Measurements from ENCODE around the gene CHD8.
"Not testable (repeated sequence)": the region's sequence is repeated elsewhere in the genome, so short reads cannot be mapped to it uniquely, and the experiment has no call there.

The CHD8 gene

DNA sequence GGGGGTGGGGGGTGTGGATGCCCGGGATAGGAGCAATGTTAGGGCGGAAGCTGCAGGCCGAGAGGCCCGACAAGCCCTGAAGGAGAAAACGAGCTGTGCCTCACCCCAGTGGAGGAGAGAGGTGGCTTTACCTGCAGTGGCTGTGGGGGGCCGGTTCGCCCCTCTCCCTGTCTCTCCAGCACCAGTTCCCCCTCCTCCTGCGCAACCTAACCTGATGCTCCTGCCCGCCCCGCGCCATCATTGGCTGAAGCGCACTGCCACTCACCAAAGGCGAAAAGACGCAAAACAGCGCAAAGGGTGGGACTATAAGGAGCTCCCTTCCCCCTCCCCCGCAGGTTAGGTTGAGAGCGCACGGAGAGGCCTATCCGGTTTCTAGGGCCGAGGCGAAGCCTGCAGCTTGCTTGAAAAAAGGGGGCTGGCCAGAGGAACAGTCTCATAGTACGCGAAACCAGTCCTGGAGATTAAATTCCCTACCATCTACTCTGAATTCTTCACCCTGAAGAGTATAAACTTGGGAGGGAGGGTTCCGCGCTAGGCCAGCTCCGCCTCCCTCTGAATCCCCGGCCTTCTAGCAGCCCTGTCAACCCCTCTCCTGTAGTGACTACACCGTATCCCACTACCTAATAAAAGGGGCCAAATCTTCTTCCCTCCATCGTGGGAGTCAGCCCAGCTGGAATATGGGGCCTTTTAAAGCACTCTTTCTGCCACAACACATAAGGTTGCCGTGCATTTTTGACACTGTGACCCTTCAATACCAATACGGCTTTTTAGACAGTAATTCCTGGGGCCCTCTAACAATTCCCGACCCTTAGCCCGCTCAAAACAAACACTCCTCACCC is 18.6 kb downstream of the CHD8 start:
- DNase-seq = peak; percentile 99

DNA sequence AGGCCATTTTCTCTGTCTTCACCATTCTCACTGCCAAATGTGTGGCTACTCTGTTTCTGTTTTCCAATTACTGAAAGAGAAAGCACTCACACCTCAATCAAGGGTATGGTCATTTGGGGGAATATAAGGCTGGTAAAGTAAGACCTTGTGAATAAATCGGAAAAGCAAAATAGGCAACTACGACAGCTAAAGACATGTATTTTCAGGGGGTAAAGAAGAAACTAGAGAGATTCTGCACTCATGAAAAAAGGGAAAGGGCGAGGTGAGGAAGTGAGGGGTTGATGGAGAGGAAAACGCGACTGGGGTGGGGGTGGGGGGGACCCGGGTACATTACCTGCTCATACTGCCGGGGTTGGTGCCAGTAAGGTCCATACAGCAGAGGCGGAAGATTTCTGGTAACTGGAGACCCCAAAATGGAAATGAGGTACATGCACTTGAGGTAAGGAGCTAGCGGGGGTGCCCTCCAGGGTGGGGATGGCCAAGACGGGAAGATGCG is 19.3 kb downstream of the CHD8 start:
- DNase-seq = no peak

DNA sequence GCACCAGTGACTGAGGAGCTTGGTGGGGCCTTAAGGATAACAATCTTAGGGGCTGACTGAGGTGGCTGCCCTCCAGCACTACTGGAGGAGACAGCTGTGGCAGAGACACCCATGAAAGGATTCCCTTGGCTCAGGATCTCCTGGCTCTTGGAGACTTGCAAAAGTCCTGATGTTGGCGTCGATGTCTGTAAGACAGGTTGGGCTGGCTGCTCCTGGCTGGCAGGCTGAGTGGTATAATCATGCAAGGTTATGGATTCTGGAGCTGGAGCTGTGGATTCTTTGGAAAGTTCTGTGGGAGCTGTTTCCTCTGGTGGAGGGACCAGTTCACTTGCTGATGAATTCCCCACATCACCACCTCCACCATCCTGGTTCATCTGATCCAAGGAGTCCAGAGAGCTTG is 24.8 kb downstream of the CHD8 start:
- no peak for DNase-seq

DNA sequence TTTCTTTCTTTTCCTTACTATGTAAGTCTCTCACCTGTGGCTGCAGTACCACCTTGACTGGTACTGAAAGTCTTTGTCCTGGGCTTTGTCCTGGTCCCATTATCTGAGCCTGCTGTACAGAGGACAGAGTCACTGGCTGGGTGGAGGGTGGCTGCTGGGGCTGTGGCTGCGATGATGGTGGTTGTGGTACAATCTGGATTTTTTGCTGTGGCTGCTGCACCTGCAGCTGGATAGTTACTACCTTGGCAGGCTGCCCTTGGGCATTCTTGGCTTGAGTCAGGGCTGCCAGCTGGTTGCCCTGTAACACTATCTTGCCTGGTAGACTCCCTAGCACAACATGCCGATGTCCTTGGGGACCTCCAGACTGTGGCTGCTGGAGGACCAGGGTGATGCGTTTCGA is 27.0 kb downstream of the CHD8 start:
- no peak for DNase-seq

DNA sequence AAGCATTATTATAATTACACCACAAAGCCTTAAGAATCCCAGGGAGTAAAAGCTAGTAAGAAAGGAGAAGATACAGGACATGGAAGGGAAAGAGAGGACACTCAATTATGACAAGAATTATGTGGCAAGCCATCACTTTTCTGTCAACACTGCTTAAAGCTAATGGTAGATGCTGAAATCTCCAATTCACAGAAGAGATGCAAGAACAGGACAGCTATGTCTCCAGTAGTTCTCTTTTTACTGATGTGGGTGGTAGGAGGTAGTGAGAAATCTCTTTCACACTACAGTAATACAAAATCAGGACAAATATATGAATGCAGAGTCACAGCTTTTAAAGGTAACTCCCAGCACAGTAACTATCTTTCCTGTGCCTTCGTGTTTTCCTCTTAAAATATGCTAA is 29.2 kb downstream of the CHD8 start:
- no peak for DNase-seq

DNA sequence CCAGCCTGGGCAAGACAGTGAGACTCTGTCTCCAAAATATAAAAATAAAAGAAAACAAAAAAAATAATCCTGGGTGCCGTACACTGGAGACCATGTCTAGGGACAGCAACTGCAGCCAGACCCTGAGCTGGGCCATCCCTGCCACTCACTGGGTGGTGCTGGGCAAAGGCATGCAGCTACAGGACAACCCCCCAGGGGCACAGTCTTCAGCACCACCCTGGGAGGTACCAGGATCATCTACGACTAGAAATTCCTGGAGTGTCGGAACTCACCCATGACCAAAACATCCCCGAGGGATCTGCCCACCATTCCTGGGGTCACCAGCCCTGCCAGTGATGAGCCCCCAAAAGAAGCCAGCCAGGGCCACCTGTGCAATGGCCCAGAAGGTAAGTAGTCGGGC is 36.4 kb downstream of the CHD8 start:
- DNase-seq = no peak

DNA sequence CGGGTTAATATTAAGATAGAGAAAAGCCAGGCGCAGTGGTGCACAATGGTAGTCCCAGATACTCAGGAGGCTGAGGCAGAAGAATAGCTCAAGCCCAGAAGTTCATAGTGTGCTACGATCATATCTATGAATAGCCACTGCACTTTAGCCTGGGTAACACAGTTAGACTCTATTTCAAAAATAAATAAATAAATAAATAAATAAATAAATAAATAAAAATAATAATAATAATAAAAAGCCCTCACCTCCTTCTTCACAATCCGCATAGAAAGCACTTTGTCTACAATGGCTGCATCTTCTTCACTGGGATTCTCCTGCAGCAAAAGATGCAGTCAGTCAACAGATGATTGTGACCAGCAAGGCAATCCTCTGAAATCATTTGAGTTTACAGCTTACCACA is 40.6 kb downstream of the CHD8 start:
- DNase-seq = no peak

DNA sequence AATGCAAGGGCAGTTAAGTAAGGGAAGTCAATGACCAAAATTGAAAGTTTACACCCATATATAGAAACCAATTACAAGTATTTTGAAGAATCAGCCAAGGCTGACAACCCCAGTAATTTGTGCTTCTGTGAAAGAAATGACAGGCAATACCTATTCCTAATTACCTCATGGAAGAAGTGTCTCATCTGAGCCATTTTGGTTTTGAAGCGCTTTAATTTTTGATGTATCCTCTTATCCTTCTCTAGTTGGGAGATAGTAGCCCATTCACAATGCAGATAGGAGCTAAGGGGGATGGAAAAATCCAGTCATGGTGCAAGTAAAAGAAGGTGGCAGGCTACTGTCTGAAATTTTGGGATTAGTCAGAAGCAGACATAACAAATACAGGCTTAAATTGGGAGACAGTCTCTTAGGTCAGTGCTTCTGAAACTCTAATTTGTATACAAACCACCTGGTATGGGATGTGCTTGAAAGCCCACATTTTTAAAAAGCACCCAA is 41.7 kb downstream of the CHD8 start:
- no peak for DNase-seq

DNA sequence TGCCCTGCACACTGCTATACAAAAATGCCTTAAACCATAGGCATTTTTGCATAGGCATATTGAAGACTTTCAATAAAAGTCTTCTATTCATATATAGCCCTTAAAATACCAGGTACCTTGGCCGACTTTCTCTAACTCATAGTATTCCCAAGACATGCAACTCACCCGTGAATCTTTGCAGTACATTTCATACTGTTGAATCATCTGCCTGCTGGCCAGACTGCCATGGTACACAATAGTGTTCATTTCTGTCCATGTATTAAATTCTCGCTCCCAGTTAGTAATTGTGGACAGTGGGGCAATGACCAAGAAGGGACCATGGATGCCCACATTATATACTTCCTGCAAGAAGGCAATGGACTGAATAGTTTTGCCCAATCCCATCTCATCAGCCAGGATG is 47.8 kb downstream of the CHD8 start:
- no peak for DNase-seq

DNA sequence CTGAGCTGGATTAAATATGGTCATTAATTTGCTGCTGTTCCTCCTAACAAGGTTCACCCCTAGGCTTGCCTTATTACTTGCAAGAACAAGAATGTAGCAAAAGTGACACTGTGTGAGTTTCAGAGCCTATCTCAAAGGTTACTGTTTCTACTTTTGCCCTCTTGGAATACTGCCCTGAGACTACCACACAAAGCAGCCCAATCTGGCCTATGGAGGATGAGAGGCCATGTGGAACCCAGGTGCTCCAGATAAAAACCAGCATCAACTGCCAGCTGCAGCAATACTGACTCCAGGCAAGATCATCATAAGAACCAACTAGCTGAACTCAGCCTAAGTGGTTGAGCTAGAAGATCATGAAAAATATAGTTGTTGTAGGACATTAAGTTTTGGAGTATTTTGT is 49.7 kb downstream of the CHD8 start:
- no peak for DNase-seq

DNA sequence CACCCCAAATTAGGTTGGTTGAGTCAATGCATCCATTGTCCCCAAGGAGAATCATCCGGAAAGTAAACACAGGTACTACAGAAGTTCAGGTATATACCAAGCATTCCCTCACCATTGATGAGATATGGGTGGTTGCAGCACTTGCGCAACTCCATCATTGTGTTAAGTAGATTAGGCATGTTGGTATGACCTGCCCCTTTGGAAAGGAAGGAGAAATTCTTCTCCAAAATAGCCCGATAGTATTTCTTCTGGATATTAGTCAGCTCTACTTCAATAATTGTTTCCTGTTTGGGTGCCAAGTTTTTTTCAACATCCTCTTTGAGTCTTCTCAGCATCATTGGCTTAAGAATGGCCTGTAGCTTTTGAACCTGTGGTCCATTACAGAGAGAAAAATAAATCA is 50.8 kb downstream of the CHD8 start:
- DNase-seq = no peak

DNA sequence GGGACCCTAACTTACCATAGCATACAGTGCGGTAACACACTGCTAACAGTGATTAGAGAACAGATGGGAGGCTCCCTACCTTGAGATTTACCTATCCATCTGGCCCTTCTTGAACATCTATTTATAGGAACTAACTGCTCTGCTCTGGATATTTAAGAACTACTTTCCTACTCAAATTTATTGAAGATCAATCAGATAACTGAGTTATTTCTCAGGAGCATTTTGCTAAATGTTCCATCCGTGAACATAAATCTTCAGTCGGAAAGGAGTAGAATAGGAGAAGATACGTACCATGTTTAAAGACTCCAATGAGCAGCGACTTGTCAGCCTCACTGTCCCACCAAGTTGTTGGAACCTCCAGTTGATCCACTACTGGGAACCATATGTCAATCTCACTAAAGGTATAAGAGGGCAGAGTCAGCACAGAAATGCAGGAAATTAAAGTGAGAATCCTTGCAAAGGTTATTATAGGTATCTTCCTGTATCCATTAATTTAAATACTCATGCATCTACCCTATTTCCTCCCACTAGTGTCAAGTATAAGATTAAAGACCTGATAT is 56.5 kb downstream of the CHD8 start:
- DNase-seq = no peak

DNA sequence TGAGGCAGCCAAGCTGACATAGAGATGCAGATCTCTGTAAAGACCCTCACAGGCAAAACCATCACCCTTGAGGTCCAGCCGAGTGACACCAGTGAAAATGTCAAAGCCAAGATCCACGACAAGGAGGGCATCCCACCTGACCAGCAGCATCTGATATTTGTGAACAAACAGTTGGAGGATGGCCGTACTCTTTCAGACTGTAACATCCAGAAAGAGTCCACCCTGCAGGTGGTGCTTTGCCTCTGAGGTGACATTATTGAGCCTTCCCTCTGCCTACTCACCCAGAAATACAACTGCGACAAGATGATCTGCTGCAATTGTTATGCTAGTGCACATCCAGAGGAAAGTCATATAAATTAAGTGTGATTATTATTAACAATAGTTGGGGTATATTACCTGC is 57.0 kb downstream of the CHD8 start:
- no peak for DNase-seq

DNA sequence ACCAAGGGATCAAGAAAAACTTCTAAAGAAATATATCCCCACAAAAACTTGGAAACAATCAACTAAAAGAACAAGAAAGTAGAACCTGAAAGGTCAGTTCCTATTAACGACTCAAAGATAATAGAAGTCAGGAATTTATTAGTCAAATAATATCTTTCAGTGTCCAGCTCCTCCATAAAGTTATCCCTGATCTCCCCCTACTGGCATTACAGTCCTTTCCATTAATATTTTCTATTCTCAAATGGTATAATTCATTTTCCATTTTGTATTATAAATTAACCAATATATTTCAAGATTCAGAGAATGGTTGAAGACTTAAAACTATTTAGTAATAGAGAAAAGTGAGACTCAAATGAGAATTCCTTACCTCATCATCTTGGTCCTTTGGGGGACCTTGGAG is 60.5 kb downstream of the CHD8 start:
- no peak for DNase-seq

DNA sequence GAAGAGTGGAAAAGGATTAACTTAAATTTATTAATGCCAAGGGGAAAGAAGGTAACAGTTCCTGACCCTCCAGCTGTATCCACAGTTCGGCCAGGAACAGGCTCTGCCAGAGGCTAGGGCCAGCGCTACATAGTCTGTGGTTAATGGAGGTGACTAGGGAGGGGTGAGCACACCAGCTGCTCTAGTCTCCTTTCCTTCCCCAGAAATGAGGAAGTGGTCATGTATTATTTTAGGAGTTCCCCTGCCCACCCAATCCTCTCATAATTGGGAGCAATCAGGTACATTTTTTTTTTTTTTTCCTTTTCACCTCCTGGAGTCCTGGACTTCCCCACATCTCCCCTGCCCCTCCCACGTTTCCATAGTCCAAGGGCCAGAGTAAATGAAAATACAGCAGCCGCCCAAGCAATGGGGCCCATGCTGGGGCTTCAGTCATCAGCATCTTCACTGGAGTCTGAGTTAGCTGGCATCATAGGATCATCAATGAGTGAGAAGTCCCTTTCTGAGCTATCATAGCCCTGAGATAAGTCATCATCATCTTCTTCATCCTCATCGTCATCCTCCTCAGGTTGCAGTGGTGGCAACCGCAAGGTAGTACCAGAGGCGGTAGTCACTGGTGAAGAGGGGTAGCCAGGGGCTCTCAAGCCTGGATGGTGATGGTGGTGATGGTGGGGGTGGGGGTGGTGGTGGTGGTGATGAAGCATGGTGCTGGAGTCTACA is 70.6 kb downstream of the CHD8 start:
- DNase-seq = no peak

DNA sequence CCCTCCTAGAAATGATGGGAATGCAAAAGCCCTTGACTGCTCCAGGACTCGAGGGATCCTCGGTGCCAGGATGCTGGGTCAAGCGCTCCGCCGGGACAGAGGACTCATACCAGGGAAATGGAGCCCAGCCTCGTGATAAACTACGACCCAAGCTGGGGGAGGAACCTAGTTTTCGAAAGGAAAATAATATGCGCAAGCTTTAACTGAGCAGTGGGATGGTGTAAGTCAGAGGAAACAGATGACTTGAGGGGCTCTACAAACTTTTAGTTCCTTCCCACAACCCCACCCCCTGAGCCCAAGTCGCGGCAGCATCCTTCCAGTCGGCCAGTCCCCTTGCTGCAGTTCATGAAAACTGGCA is 71.5 kb downstream of the CHD8 start:
- no peak for DNase-seq

DNA sequence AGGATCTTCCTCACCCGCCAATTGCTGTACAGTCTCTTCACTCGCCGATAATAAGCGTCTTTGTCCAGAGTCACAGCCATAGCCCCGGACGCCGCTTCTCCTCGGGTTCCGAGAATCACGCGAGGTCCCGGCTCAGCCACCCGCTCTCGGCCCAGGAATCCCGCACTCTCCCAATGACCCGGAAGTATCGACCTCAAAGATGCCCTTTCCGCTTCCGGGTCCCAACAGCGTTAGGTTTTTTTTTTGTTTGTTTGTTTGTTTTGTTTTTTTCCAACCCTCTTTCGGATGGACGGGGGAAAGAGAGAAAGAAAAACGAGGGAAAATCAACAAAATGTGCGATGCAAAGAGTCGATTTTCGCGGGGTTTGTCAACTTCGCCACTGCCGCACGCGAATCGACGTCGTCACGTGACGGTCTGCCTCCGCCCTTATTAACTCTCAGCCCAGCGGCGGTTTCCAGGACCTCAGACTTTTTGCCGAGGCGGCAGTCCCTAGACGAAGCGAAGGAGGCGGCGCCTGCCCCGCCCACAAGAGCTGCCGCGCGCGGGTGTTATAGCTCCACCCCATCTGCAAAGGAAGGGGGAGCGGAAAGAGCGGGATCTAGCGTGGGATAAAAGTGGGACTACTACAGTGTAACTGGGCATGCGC is 72.0 kb downstream of the CHD8 start, which contains the start of gene SUPT16H:
Gene SUPT16H, minus strand, starts transcription at position 172 of the 646 bp plus-strand sequence. Its CDS starts 92 bp downstream, at position 80.
- peak; percentile 95 for DNase-seq

DNA sequence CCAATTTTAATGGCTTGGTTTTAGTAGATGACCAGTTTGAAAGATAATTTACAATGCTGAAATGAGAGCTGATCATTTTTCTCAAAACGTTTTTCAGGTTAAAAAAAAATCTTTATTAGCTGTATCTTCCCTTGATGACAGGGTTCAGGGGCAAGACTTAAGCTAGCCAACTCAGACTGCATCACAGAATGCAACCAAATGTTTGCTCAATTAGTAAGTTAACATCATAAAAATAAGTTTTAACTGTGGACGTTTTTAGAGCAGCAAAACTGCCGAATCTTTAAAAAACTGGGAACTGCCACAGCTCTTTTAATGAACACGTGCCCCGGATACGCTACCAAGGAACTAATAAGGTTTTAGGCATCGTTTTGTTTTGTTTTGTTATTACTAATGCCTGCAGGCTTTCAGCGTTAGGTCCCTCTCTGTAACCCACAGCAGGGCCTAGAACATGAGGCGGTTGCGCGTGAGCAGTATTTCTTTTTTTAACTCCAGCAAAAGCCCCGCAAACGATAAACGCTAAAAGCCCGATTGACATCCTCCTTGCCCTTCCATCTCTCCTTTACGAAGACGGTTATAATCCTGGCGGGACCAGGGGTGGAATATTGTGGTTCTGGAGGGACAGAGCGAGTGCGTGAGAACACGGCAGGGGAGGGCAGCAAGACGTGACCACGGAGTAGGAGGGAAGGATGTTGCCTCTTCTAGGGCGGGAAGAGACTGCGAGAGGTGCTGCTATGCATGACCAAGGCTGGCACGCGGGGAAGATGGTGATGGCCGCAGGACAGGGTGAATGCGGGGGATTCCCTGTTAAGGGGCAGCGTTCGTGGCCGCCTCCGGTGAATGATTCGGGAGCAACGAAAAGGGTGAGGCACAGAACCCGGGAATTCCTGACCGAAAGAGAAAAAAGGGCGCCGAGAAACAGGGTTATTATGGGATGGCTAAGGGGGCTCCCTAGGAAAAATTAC is 72.8 kb downstream of the CHD8 start:
- peak; percentile 45 for DNase-seq

DNA sequence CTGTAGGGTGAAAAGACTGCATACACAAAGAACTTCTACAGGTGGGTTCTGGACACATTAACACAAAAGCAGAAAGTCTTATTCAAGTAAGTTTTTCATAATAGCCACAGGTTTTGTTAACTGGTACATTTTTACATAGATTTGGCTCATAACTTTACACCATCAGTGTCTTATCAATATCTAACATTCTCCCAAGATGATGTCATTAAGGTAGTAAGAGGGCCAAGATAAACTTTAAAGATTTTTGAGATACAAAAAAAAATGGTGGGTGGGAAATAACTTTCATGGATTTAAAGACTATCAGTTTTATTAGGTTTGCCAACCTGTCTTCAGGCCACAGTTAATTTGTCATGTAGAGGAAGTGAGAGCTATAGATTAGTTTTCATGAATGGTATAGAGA is 73.8 kb downstream of the CHD8 start:
- DNase-seq = no peak

DNA sequence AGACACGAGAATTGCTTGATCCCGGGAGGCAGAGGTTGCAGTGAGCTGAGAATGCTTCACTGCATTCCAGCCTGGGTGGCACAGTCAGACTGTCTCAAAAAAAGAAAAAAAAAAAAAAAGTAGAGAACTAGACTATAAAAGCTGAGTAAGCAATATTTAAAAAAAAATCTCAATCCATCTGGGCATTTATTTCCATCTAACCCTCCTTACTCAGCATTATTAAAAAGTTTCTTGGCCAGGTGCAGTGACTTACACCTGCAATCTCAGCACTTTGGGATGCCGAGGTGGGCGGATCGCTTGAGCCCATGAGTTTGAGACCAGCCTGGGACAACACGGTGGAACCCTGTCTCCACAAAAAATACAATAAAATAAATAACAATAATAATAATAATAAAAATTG is 76.6 kb downstream of the CHD8 start:
- DNase-seq = no peak

DNA sequence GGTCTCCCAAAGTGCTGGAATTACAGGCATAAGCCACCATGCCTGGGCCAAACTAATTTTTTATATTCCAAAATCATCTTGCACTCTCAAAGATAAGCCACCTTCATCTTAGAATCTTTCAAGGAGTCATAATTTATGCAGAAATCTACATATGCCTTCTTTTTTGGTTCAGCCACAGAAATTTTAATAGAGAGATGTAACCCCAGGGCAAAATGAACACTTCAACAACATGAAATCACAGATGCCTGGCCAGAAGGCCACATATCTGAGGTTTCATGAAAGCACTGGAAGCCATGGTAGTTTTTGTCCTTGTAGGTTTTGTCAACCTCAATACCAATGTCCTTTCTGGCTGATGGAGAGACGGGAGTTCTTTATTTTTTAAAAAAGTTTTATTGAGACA is 81.9 kb downstream of the CHD8 start:
- no peak for DNase-seq

DNA sequence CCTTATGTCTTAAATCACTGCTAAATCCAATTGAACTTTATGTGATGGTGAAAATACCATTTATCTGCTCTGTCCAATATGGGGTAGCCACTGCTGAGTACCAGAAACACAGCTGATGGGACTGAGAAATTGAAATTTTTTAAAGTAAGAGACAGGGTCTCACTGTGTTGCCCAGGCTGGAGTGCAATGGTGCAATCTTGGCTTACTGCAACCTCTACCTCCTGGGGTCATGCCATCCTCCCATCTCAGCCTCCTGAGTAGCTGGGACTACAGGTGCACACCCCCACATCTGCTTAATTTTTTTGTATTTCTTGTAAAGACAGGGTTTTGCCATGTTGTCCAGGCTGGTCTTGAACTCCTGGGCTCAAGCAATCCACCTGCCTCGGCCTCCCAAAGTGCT is 83.1 kb downstream of the CHD8 start:
- not testable (repeated sequence) for DNase-seq

Measured in CD4-positive, alpha-beta T cell treated with Interleukin-17A for 4 hours (primary cell).